Measurements from ENCODE around the gene CAMTA1. TPM values are rescaled to one million over a fixed set of nuclear protein-coding genes. Genes with fewer than 3 reads are reported as not detected.

The CAMTA1 gene
- total RNA-seq, 1 experiment from 2014 or later: 85.2 TPM

- no peak for DNase-seq (ENCODE audit: low spot score)
- no peaks in the 10 kb centered on the region for H3K4me1 ChIP-seq (ENCODE audit: insufficient read depth, low read length, poor library complexity, severe bottlenecking)
- H3K27me3 ChIP-seq (replicated peaks; ENCODE audit: insufficient read depth, low read depth, low read length, poor library complexity): no peaks in the 10 kb centered on the region
- no peak overlapping the region for H3K4me3 ChIP-seq (ENCODE audit: low read depth, low read length, poor library complexity, severe bottlenecking)
- H3K9me3 ChIP-seq (ENCODE audit: low read depth, low read length, poor library complexity, severe bottlenecking): peaks cover 17% of the 10 kb centered on the region
- no TSS peak for BruUV-seq (replicated peaks)
- intact Hi-C loops (cut with micrococcal nuclease; ENCODE audit: unreplicated experiment): no loop called here
- TF ChIP-seq EZH2 (IDR thresholded peaks at IDR 0.05; ENCODE audit: borderline replicate concordance, low read depth, low read length, poor library complexity, severe bottlenecking) (no peak), CTCF (conservative IDR thresholded peaks at IDR 0.05; ENCODE audit: low read depth, low read length) (no peak)
- ChIA-PET POLR2A (ENCODE audit: low non-redundant PET) (no interaction called here), CTCF (no interaction called here)
- no peak overlapping the region for H3K27ac ChIP-seq (ENCODE audit: low read depth, low read length, poor library complexity, severe bottlenecking)
- no peaks in the 10 kb centered on the region for H3K36me3 ChIP-seq (ENCODE audit: insufficient read depth, low read length, poor library complexity, severe bottlenecking)
These were observed 615.3 kb downstream of the CAMTA1 start for GRCh38 chr1:7400566-7400965.

- no peaks in the 10 kb centered on the region for H3K36me3 ChIP-seq (ENCODE audit: insufficient read depth, low read length, poor library complexity, severe bottlenecking)
- peaks cover 11% of the 10 kb centered on the region for H3K9me3 ChIP-seq (ENCODE audit: low read depth, low read length, poor library complexity, severe bottlenecking)
- no peak overlapping the region for H3K4me3 ChIP-seq (ENCODE audit: low read depth, low read length, poor library complexity, severe bottlenecking)
- no peaks in the 10 kb centered on the region for H3K4me1 ChIP-seq (ENCODE audit: insufficient read depth, low read length, poor library complexity, severe bottlenecking)
- H3K27ac ChIP-seq (ENCODE audit: low read depth, low read length, poor library complexity, severe bottlenecking): no peak overlapping the region
- CTCF ChIA-PET: no interaction called here
- POLR2A ChIA-PET (ENCODE audit: low non-redundant PET): no interaction called here
- H3K27me3 ChIP-seq (replicated peaks; ENCODE audit: insufficient read depth, low read depth, low read length, poor library complexity): no peaks in the 10 kb centered on the region
- no peak for TF ChIP-seq CTCF (conservative IDR thresholded peaks at IDR 0.05; ENCODE audit: low read depth, low read length)
- TF ChIP-seq EZH2 (IDR thresholded peaks at IDR 0.05; ENCODE audit: borderline replicate concordance, low read depth, low read length, poor library complexity, severe bottlenecking): no peak
- intact Hi-C loops (cut with micrococcal nuclease; ENCODE audit: unreplicated experiment): no loop called here
- no TSS peak for BruUV-seq (replicated peaks)
- peak; percentile 82 for DNase-seq (ENCODE audit: low spot score)
These were observed 616.7 kb downstream of the CAMTA1 start for GRCh38 chr1:7401814-7402547.

- no peaks in the 10 kb centered on the region for H3K4me1 ChIP-seq (ENCODE audit: insufficient read depth, low read length, poor library complexity, severe bottlenecking)
- CTCF ChIA-PET: no interaction called here
- no peaks in the 10 kb centered on the region for H3K36me3 ChIP-seq (ENCODE audit: insufficient read depth, low read length, poor library complexity, severe bottlenecking)
- no peak overlapping the region for H3K4me3 ChIP-seq (ENCODE audit: low read depth, low read length, poor library complexity, severe bottlenecking)
- POLR2A ChIA-PET (ENCODE audit: low non-redundant PET): no interaction called here
- no peak overlapping the region for H3K27ac ChIP-seq (ENCODE audit: low read depth, low read length, poor library complexity, severe bottlenecking)
- no peak for DNase-seq (ENCODE audit: low spot score)
- BruUV-seq (replicated peaks): no TSS peak
- intact Hi-C loops (cut with micrococcal nuclease; ENCODE audit: unreplicated experiment): no loop called here
- H3K9me3 ChIP-seq (ENCODE audit: low read depth, low read length, poor library complexity, severe bottlenecking): peaks cover 11% of the 10 kb centered on the region
- TF ChIP-seq CTCF (conservative IDR thresholded peaks at IDR 0.05; ENCODE audit: low read depth, low read length) (no peak), EZH2 (IDR thresholded peaks at IDR 0.05; ENCODE audit: borderline replicate concordance, low read depth, low read length, poor library complexity, severe bottlenecking) (no peak)
- H3K27me3 ChIP-seq (replicated peaks; ENCODE audit: insufficient read depth, low read depth, low read length, poor library complexity): no peaks in the 10 kb centered on the region
These were observed 617.2 kb downstream of the CAMTA1 start for GRCh38 chr1:7402548-7402850.

Data from A673 (cell line).